ENCODE results near the gene RASGRP1.
A peak's percentile ranks its signal among the peaks of the same experiment; 100 is the strongest.

The RASGRP1 gene

DNA sequence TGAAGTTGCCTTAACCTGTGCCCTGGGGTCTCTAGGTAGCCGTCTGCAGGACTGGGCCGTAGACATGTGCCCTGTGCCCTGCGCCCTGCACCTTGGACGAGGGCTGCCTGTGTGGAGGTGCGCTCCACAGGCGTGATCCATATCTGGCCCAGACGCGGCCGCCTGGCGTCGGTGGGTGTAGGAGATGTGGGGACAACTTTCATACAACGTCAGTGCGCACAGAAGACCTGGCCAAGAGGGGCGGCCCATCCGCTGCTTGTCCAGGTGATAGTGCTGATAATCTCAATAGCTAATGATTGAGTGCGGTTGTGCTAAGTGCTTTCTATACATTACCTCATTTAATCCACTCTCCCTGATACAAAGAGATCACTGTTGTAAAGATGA is 665 bp upstream of the RASGRP1 start:
- DNase-seq: no peak

DNA sequence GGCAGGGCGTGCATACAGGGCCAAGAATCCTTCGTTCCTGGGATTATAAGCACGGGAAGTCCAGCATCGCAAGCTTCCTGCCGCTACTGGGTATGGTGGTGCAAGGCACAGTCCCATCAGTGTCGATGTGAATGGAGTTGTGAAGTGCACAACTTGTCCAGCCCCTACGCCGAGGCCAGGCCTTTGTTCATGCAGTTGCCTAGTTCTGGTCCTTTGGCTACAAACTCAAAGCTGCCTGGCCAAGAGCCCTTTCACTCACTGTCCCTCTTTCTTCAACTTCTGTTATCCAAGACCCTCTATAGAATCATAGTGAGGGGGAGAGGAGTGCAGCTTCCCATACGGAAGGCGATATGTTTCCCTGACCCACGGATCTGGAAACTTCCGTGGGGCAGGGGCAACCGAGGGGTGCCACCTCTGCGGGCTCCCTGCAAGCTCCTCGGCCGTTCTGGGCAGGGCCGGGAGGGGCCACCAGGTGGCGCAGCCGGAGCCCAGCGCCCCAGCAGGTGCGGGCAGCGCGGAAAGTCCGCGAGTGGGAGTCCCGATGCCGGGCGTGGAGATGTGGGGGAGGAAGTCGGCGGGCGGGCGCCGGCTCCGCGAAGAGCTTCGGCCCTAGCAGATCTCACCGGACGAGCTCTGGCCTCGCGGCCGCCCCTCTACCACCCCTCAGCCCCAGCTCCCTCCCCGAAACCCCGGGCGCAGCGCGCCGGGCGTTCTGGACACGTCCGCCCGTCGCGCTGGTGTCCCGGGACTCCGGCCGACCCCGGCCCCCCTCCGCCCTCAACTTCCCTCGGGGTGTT is 693 bp downstream of the RASGRP1 start:
- peak; percentile 89 for DNase-seq

DNA sequence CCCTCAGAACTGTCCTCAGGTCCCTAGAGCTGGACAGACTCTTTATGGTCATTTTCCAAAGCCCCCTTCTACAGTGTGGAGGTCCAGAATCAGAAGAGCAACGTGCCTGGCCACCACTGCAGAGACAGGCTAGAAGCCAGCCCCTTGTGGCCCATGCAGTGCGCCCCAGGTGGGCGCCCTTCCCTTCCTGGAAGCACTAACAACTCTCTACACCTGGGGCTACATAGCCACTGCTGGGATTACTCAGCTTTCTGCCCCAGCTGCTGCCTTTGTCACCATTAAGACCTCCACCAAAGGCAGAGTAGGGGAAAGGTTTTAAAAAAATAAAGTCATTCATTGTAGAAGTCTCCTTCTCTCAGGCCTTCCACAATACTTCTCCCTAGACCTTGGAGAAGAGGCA is 2.3 kb downstream of the RASGRP1 start:
- DNase-seq: no peak

DNA sequence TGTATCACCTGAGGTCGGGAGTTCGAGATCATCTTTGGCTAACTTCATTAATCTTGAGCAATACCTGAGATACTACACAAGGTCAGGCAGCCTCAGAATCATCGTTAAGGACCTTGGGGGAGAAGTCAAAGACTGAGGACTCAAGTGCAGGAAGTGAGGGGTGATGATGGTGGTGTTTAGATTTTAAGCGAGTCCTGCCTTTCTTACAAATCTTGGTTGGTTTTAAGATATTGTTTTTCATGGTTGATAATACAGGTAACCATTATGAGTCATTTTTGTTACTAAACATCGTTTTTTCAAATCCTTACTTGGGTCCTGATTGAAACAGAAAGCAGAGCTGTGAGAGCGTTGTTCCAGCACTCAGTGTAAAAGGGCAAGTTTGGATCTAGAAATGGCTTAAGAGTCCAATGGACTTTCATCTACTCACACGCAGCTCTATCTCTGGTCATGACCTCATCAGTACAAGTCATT is 4.1 kb downstream of the RASGRP1 start:
- no peak for DNase-seq

DNA sequence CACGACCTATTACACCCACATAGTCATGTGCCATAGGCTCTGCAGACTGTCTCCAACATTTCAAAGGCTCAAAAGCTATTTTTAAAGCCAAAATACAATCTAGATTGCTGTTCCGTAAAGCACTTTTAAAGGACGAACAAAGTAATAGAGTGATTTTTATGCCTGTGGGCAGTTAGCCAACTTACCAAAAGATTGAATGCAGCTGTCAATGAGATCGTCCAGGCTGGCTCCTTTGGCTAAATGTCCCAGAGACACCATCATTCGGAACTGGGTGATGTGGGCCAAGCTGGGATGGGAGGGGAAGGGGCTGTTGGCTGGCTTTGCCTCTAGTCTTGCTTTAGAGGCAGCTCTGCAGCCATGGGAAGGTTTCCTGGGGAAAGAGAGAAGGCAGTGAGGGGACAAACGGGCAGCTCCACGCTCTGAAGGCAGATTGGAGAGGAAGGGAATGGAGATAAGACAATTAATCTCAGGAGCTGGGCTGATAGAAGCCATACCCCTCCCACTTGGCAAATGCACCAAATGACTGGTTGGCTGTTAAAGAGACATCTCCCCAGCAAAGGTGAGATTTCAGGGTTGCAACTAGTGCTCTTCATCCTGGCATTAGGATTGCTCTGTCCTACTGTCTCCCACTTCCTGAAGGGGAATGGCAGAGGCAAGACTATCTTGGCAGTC is 4.8 kb downstream of the RASGRP1 start:
- DNase-seq: no peak

DNA sequence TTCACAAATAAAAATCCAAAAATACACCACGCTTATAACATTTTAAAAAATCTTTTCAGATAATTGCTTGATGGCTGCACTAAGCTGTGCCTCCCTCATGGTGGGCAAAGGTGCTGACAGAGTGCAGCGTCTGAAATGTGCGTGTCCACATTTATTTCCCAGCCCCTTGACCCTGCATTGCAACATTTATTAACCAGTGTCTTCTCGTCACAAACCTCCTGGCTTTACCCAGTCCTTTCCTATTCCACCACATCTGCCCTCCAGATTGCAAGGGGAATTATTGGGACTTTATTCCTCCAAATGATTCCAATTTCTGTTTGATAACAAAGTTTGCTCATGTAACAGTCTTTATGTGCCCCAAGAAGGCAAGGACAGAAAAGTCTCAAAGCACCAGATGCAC is 5.5 kb downstream of the RASGRP1 start:
- DNase-seq: no peak

DNA sequence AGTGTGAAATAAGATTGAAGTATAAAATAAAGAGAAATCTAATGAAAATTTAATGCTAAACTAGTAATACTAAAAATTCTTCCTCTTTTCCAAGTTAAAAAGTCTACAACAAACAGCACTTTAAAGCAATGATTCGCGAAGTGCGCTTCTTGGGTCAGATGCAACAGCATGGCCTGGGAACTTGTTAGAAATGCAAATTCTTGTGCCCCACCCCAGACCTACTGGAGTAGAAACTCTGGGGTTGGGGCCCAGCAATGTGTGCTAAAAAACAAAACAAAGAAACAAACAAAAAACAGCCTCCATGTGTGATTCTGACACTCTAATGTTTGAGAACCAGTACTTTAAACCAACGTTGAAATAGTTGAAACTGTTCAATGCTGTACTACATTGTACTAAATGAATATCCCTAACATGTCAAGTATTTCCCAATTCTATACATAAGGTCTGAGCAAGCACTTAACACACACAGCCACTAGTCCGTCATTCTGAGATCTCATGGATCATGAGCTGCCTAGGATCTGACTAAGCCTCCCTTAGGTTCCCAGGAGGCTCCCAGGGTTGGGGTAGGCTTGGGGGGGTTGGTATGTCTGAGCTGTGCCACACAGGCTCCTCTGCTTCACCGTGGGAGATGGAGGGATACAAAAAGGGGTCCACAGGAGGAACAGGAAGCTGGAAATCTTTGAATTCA is 6.1 kb downstream of the RASGRP1 start:
- DNase-seq: no peak

DNA sequence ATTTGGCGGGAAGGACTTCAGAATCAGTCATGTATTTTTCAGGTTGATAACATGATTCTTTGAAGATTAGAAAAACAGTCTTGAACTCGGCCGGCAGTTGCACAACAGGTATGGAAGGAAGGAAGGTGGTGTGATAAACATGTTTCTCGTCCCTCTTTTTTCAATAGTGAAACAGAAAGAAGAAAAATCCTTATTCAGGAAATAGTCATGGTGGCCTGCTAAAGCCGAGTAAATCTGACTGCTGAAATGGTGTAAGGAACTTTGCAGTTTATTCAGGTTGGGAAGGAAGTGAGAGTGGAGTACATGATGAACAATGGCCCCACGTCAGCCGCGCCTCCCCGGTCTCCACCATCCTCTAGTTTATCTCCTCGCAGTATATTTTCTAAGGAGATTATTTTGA is 6.7 kb downstream of the RASGRP1 start:
- no peak for DNase-seq

DNA sequence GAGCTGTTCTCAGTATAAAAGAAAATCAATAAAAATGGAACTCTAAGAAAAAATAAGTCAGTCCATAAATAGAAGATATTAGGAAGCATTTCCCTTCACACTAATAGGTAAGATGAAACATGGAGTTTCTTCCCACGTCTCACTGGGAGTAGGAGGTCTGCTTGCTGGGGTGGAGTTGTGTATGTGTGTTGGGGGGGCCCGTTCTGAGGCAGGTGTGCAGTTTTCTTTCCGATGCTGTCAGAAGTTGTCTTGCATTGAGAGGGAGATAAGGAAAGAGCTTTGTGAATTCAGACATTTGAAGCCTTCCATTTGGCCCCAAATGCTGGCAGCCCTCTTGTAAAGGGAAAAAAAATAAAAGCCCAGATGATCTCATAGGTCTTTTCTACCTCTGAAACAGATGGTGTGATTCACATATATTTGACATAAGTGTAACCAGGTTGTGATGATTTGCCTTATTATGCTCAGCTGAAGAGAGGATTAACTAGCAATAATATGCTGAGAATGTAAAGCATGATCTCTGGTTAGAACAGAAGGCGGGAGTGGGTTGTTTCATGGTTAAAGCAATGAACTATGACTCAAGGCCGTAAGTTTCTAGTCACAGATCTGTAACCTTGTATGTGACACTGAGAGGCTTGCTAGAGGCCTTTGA is 8.8 kb downstream of the RASGRP1 start:
- DNase-seq: no peak

DNA sequence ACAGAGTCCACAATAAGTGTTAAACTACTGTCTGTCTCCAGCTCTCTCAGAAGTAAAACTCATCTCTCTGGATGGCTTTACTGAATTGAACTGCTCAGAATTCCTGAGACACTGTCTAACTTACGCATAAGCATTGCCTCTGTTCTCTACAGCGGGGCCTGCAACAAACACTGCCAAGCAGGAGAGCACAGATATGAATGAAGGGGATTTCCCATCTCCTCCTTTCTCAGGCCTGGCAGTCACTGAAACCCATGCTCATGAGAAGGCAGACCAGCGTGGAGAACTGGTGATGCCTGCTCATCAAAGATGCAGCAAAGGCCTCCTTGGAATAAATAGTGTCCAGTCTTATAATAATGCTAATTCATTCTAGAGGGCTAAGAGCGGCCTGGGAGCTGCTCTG is 10.3 kb downstream of the RASGRP1 start:
- DNase-seq: no peak

DNA sequence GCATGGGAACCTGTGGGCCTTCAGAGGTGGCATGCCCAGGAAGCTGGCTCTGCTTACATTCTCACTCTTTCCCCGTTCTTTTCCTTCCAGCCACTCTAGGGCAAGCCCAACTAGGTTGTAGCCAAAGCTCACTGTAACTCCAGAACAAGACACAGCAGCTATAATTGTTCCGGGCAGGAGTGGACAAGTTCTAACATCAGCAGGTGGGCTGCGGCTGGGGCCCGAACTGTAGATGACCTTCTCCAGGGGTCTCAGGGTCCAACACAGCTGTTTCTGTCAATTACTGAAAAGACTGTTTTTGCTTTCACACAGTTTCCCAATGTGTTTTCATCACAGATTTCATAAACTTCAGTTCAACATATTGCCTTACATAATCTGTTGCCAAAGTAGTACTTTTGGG is 11.5 kb downstream of the RASGRP1 start:
- no peak for DNase-seq

DNA sequence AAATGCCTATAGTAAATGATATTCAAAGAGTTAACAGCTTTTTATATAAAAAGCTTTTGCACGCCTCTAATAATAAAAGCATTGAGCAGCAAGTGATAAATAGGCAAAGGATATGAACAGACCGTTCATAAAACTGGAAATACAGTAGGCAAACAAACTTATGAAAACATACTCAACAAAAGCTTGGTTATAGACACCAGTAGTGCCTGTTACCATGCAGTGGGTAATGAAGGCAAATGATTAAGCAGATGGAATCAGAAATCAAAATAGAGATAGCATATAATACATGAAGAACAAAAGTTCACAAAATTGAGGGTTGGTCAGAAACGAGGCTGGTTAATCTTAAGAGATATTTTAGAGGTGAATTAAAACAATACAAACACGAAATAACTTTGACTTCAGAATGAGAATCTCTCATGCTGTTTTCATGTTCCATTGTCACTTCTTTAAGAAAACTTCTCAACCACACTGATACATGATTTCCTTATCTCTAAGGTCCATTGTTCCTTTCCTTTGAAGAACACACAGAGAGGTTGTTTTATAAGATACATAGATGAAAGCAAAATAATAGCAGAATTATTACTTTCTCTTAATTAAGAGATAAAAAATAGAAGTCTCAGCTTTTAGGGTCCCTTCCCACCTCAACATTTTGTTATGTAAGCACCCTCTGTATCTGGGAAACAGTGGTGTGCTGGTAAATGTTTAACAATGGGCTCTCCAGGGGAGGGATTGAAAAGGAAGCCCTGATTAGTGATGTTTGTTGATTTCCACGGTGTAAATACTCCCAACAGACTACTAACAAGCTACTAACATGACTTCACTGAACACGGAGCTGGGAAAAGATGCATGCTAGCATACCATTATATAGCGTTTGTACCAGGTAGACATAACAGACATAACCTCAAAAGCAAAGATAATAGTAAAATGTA is 12.6 kb downstream of the RASGRP1 start:
- DNase-seq: no peak

DNA sequence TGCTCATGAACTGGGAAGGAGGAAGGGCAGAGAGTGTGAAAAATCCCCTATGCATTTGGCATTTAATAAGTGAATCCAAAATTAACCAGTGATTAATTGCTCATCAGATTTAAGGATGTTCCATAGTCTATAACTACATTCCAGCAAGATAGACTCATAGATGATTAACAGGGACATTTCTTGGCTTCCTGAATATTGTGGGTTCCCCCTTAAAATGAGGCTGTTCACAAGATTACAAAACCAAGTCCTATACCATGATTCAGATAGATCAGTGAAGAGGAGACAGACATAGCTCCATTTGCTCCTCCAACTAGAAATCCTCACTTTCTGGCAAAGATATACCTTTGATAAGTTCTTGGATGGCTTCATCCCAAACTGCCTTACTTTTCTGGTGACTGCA is 15.4 kb downstream of the RASGRP1 start:
- no peak for DNase-seq

DNA sequence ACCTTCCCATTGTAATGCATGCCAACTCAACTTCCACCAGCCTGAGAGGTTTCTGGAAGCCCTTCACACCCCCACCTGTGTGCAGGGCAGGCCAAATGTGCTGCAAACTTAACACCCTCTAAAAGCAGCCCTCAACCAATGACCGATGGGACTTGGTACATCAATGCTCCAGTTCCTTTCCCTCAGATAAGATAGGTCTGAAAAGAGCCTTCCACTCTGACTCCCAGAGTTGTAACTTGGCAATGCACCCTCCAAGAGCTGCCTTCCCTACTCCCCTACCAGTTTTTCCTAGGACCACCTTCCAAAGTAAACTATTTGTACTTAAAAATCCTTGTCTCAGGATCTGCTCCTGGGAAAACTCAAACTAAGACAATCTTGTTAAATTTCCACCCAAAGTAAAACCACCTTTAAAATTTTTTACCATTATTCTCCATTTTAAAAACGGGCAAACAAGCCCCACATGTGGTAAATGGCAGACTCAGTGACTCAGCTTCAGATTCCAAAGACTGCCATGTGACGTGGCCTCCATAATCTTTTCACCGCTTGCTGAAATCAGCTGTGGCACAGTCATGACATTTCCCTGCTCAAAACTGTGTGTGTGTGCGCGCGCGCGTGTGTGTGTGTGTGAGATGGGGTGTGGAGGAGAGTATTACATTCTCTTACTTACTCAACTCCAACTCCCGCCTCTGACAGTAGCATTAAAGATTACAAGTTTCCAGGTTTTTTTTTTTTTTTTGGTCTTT is 17.2 kb downstream of the RASGRP1 start:
- no peak for DNase-seq

DNA sequence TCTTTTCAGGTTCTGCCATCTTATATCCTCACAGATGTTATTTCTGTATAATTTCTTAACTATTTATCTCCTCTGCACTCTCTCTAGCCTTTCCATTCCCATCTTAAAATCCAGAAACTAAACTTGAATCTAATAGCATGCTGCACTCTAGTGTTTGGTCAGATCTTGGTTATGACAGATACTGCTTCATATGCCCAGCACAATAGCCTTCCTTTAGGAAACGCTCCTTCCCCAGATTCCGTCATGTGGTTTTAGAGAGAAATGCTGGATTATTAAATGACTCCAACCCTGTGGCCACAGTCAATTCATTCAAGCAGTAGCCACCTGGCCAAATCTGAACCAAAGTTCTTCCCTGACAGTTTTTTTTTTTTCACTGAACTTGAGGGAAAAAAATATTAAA is 19.4 kb downstream of the RASGRP1 start:
- DNase-seq: no peak

DNA sequence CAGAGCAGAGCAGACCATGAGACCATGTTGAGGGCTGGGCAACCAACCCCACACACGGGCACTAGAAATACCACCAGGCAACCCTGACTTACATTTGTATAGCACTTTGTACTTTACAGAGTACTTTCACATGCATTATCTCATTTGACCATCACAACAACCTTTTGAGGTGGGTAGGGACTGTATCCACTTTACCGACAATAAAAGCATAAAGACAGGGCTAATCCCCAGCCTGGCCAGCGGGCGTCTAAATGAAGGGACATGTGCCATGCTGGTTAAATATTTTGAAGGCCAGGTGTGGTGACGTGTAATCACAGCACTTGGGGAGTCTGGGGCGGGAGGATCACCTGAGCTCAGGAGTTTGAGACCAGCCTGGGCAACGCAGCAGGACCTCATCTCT is 23.6 kb downstream of the RASGRP1 start:
- DNase-seq: no peak

DNA sequence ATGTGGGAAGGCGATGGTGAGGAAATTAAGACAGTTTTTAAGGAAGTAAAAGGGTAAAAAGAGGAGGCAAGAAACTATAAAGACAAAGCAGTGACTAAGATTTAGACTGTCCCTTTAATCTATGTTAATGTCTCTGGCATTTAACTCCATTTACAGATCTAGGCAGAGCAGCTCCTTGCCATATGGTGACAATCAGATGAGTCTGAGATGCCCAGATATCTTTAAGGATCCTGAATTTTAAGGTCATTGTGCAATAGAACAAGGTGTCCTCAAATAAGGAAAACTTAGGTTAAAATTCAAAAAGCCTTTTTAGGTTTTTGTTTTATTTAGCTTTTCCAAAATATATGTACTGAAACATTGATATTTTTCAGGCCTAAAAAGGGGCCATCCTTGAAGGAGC is 24.1 kb downstream of the RASGRP1 start:
- DNase-seq: no peak

DNA sequence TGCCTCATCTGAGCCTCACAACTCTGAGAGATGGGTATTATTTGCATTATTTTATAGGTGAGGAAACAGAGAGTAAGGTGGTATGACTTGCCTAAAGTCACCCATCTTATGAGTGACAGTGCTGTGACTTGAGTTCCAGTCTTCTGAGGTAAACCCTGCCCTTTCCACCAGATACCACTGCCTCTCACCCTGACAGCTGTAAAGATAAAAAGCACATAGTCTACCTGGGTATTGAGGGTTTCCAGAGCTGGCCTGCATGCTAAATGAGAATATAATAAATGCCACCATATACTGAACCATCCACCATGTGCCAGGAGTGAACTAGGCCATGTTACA is 25.6 kb downstream of the RASGRP1 start:
- DNase-seq: no peak

DNA sequence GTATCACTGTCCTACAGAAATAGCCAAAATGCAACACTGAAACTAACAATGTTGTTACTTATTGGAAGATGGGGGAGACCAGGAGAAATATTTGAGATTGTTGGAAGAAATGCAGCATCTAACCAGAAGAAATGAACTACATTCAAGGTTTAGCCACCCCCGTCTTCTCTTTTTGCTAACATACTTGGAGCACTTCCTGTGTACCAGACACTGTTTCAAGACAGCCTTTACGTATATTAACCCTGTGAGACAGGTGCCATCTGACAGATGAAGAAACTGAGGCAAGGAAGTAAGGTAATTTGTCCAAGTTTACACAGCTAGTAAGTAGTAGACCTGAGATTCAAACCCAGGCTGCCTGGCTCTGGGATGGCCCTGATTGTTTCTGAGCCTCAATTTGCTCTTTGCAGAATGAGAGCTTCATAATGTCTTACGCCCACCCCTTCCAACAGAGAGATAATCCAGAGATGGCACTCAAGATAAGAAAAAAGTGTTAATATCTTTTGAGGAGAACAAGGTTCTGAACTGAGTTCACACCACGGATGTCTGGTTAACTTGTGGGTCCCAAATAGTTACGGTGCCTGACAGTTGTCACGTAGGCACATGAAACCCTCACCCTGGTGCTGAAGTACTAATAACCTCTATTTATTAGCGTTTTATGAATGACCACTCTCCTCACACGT is 26.1 kb downstream of the RASGRP1 start:
- DNase-seq: no peak

DNA sequence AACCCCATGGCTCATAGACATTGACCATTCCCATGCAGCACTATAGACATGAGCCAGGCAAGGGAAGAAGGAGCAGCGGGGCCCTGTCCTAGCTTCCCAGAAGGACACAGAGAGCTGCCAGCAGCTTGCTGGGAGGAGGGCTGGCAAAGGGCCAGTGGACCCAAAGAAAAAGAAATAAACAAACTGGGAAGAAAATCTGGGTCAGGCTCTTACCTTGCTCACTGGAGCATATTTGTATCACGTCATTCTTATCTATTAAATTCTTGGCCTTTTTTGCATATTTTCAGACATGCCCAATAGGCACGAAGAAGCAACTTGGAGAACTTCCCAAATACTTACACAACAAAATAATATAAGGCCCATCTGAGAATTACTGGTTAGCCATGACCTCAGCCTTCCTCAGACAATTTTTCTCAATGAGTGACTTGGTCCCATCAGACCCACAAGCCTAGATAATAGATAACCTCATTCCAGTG is 28.4 kb downstream of the RASGRP1 start:
- DNase-seq: no peak
